Endothelial cell of umbilical vein (primary cell): ENCODE measurements around the gene CDCA5. TPM values are rescaled to one million over a fixed set of nuclear protein-coding genes. Genes with fewer than 3 reads are reported as not detected.
A peak's percentile ranks its signal among the peaks of the same experiment; 100 is the strongest.

ENCODE experiments used
- BruUV-seq: library from RNA; stranded (reverse); fragments of 400-500 nt; replicated peaks from 2 replicates; lab custom pipeline; 2021; lab: Mats Ljungman, UMichigan
- CTCF ChIA-PET: fragments of 300-600, 350-600 bp; sonication (Branson Sonifier 250); formaldehyde crosslinking; loops from one replicate; lab custom pipeline; 2021; ENCODE audit warnings: antibody characterized with exemption, inconsistent platforms; lab: Charles Lee
- POLR2A ChIA-PET: fragments of 300-600, 350-600 bp; sonication (Branson Sonifier 250); formaldehyde crosslinking; loops from one replicate; lab custom pipeline; 2021; ENCODE audit warnings: antibody characterized with exemption, inconsistent platforms; lab: Charles Lee
- DNase-seq: peaks from one replicate; pipeline ENCODE4 v3.0.0-alpha.2; 2011; ENCODE audit warnings: low read depth, low spot score
- FAIRE-seq: peaks from 2 replicates; lab custom pipeline; 2011; peaks lifted over from hg19 to GRCh38; lab: Jason Lieb, UNC
- H2AFZ ChIP-seq: 2 replicates; pipeline ENCODE4 v1.6.0; 2012; ENCODE audit warnings: low read depth, low read length, control low read depth, inconsistent platforms
- H3K27ac ChIP-seq: 2 replicates; pipeline ENCODE4 v1.5.1; 2011; ENCODE audit warnings: low read depth, mild to moderate bottlenecking, control low read depth, low read length, moderate library complexity; ENCODE audit not compliant: insufficient read depth
- H3K27me3 ChIP-seq, 2 experiments: 2 replicates each; pipeline versions ENCODE4 v1.6.0 to v1.6.1; 2011; ENCODE audit warnings: low read length in 2 of 2, mixed read lengths in 1 of 2; ENCODE audit not compliant: control insufficient read depth in 2 of 2, insufficient read depth in 2 of 2
- H3K36me3 ChIP-seq, 2 experiments: 2 replicates in 1 of 2; 3 replicates in 1 of 2; pipeline ENCODE4 v1.5.1; 2011; ENCODE audit warnings: low read length in 2 of 2, mild to moderate bottlenecking in 1 of 2, moderate library complexity in 1 of 2; ENCODE audit not compliant: control insufficient read depth in 2 of 2, insufficient read depth in 2 of 2; ENCODE audit errors: extremely low read depth in 1 of 2
- H3K4me1 ChIP-seq: 3 replicates; pipeline ENCODE4 v1.5.1; 2011; ENCODE audit warnings: mild to moderate bottlenecking, low read length; ENCODE audit not compliant: control insufficient read depth, insufficient read depth; ENCODE audit errors: extremely low read depth
- H3K4me2 ChIP-seq: 2 replicates; pipeline ENCODE4 v1.6.1; 2011; ENCODE audit warnings: low read length, control low read depth, mixed read lengths; ENCODE audit not compliant: insufficient read depth
- H3K4me3 ChIP-seq, 3 experiments: fragments of 200-600 bp in 1 of 3; sonication (generic), shearing (Covaris generic) in 1 of 3; replicated peaks in 1 of 3; 2 replicates each; pipeline ENCODE4 v1.5.1; 2011 to 2016; ENCODE audit warnings: control low read depth in 3 of 3, low read length in 3 of 3, mild to moderate bottlenecking in 2 of 3, inconsistent platforms in 1 of 3, low read depth in 1 of 3, moderate library complexity in 1 of 3; ENCODE audit not compliant: insufficient read depth in 1 of 3
- H3K79me2 ChIP-seq: 2 replicates; pipeline ENCODE4 v1.6.0; 2012; ENCODE audit warnings: low read length, inconsistent platforms; ENCODE audit not compliant: control insufficient read depth, insufficient read depth
- H3K9ac ChIP-seq: replicated peaks from 2 replicates; pipeline ENCODE3; 2011; ENCODE audit warnings: low read length, control low read depth; ENCODE audit not compliant: insufficient read depth; ENCODE audit errors: extremely low read depth
- H3K9me1 ChIP-seq: replicated peaks from 3 replicates; pipeline ENCODE4 v1.6.0; 2011; ENCODE audit warnings: mild to moderate bottlenecking, low read length; ENCODE audit not compliant: control insufficient read depth, insufficient read depth; ENCODE audit errors: extremely low read depth
- H3K9me3 ChIP-seq: replicated peaks from 2 replicates; pipeline ENCODE4 v1.5.1; 2012; ENCODE audit warnings: low read length, inconsistent platforms; ENCODE audit not compliant: control insufficient read depth, insufficient read depth
- H4K20me1 ChIP-seq: replicated peaks from 2 replicates; pipeline ENCODE3; 2011; ENCODE audit warnings: mild to moderate bottlenecking, low read length; ENCODE audit not compliant: control insufficient read depth, insufficient read depth; ENCODE audit errors: extremely low read depth
- EZH2 ChIP-seq: IDR thresholded peaks from 2 replicates; pipeline ENCODE4 v1.6.1; 2012; ENCODE audit warnings: borderline replicate concordance, low read depth, mild to moderate bottlenecking, moderate library complexity, low read length, inconsistent platforms; ENCODE audit not compliant: severe bottlenecking
- FOS ChIP-seq: IDR thresholded peaks from 2 replicates; pipeline ENCODE4 v1.6.1; 2011; ENCODE audit warnings: mild to moderate bottlenecking, low read length, moderate library complexity, borderline replicate concordance; ENCODE audit not compliant: insufficient read depth
- GATA2 ChIP-seq: IDR thresholded peaks from 2 replicates; pipeline ENCODE4 v1.7.0; 2011; ENCODE audit warnings: low read depth, mild to moderate bottlenecking, moderate library complexity, mixed read lengths, low read length; ENCODE audit not compliant: insufficient read length, insufficient read depth
- JUN ChIP-seq: IDR thresholded peaks from 2 replicates; pipeline ENCODE4 v1.6.1; 2011; ENCODE audit warnings: borderline replicate concordance, low read depth; ENCODE audit not compliant: insufficient read length, insufficient read depth
- MYC ChIP-seq: IDR thresholded peaks from one replicate; pipeline ENCODE4 v1.6.1; 2011; ENCODE audit warnings: mild to moderate bottlenecking, low read depth, low read length
- POLR2A ChIP-seq: IDR thresholded peaks from 2 replicates; pipeline ENCODE4 v1.6.1; 2012; ENCODE audit warnings: low read depth, mild to moderate bottlenecking, control low read depth, low read length
- POLR2AphosphoS5 ChIP-seq: IDR thresholded peaks from 2 replicates; pipeline ENCODE4 v1.6.1; 2012; ENCODE audit warnings: low read depth, mild to moderate bottlenecking, control low read depth, low read length, moderate library complexity; ENCODE audit not compliant: insufficient read depth
- dilution Hi-C: fragments of 300-500 bp; cut with MboI; formaldehyde crosslinking; loops from one replicate; pipeline ENCODE4 v1.15.0; 2019; ENCODE audit warnings: low sequenced_read_pairs; ENCODE audit not compliant: extremely low pct_ligation_motif_present
- intact Hi-C: fragments of 100-400 bp; cut with micrococcal nuclease; formaldehyde crosslinking; loops from one replicate; pipeline ENCODE4 v1.10.0; 2022
- polyA plus RNA-seq, 4 experiments: library from polyadenylated mRNA; depleted of rRNA in 3 of 4; stranded (reverse) in 3 of 4; unstranded in 1 of 4; fragments of >200 nt; gene quantifications; 2 replicates each; pipeline versions ENCODE4 v1.2.1 to v1.2.3, GENCODE V29; 2011 to 2012; ENCODE audit warnings: missing spikeins in 1 of 4
- total RNA-seq: library from RNA; stranded (reverse); gene quantifications from 2 replicates; pipeline ENCODE4 v1.2.3, GENCODE V29; 2021
- TF ChIP-seq, protein P1 (sequence below), 2 donors: IDR thresholded peaks; 1 replicate in 1 of 2; 2 replicates in 1 of 2; pipeline ENCODE4 v1.5.1; 2011; ENCODE audit warnings: low read length in 2 of 2, mild to moderate bottlenecking in 2 of 2, moderate library complexity in 2 of 2, control low read depth in 1 of 2, inconsistent platforms in 1 of 2, low read depth in 1 of 2; ENCODE audit not compliant: insufficient read depth in 1 of 2; ENCODE audit errors: extremely low read depth in 1 of 2
- TF ChIP-seq, protein P2 (sequence below): IDR thresholded peaks from 2 replicates; pipeline ENCODE4 v1.6.1; 2011; ENCODE audit not compliant: insufficient read depth, insufficient read length

The CDCA5 gene
- total and polyA plus RNA-seq, 2 donors (not counting 3 experiments of a cell fraction or from before 2014, with no cell fraction given), result 16.4 to 35.7 TPM

DNA sequence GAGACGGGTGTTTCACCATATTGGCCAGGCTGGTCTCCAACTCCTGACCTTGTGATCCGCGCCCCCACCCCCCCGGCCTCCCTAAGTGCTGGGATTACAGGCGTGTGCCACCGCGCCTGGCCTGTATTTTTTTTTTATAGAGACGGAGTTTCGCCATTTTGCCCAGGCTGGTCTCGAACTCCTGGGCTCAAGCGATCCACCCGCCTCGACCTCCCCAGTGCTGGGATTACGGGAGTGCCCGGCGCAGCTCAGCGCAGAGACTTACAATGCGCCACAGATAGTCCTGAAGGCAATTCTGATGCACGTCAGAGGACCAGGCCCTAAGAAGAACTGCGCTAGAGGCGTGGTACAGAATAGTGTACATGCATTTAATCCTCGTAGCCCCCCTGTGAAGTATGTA is 11.6 kb upstream of the CDCA5 start:
- BruUV-seq, result no TSS peak
- H3K79me2 ChIP-seq, result peaks cover 8% of the 10 kb centered on the region
- no peaks in the 10 kb centered on the region for H3K27me3 ChIP-seq
- H3K4me2 ChIP-seq, result peak overlapping the region; percentile 67
- H3K4me1 ChIP-seq, result peaks cover 6% of the 10 kb centered on the region
- no peaks in the 10 kb centered on the region for H3K9me1 ChIP-seq
- H4K20me1 ChIP-seq, result no peaks in the 10 kb centered on the region
- dilution Hi-C loops (no loop called here), intact Hi-C loops (loop anchor here (5.0 kb wide), 1 partner anchor 83 kb away; the partner anchor contains the start of gene ARL2)
- CTCF ChIA-PET, result interaction anchor here (1.2 to 5.3 kb wide), 2 partner anchors 15 to 16 kb away, joined by 6 to 56 read pairs; partner anchors contain the start of gene TM7SF2
- DNase-seq (no peak), FAIRE-seq (no peak)
- no peaks in the 10 kb centered on the region for H3K9me3 ChIP-seq
- no peak overlapping the region for H3K9ac ChIP-seq
- POLR2A ChIA-PET, result no interaction called here
- no peak overlapping the region for H3K27ac ChIP-seq
- H2AFZ ChIP-seq, result peak overlapping the region; percentile 99
- H3K36me3 ChIP-seq, result no peaks in the 10 kb centered on the region
- peak overlapping the region in 1 of 3 experiments; percentile 56 for H3K4me3 ChIP-seq
- TF ChIP-seq, protein P1, sequence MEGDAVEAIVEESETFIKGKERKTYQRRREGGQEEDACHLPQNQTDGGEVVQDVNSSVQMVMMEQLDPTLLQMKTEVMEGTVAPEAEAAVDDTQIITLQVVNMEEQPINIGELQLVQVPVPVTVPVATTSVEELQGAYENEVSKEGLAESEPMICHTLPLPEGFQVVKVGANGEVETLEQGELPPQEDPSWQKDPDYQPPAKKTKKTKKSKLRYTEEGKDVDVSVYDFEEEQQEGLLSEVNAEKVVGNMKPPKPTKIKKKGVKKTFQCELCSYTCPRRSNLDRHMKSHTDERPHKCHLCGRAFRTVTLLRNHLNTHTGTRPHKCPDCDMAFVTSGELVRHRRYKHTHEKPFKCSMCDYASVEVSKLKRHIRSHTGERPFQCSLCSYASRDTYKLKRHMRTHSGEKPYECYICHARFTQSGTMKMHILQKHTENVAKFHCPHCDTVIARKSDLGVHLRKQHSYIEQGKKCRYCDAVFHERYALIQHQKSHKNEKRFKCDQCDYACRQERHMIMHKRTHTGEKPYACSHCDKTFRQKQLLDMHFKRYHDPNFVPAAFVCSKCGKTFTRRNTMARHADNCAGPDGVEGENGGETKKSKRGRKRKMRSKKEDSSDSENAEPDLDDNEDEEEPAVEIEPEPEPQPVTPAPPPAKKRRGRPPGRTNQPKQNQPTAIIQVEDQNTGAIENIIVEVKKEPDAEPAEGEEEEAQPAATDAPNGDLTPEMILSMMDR (IDR thresholded peaks at IDR 0.05; ENCODE audit: extremely low read depth in 1 of 2, insufficient read depth in 1 of 2, low read depth in 1 of 2, low read length in 2 of 2), result no peak
- TF ChIP-seq JUN (no peak), POLR2A (no peak), GATA2 (no peak), FOS (no peak), EZH2 (no peak), MYC (no peak), POLR2AphosphoS5 (no peak)
- TF ChIP-seq, protein P2, sequence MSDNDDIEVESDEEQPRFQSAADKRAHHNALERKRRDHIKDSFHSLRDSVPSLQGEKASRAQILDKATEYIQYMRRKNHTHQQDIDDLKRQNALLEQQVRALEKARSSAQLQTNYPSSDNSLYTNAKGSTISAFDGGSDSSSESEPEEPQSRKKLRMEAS, result no peak
